ENCODE measurements around the gene KRT82.
"Not testable (repeated sequence)": the region's sequence is repeated elsewhere in the genome, so short reads cannot be mapped to it uniquely, and the experiment has no call there.

KRT82 gene

GRCh38 chr12:52346593-52346992 lies 59.5 kb downstream of the KRT82 start:
- no peak for DNase-seq (ENCODE audit: low read depth in 2 of 2, low spot score in 1 of 2)

- not testable (repeated sequence) for DNase-seq (ENCODE audit: low read depth in 2 of 2, low spot score in 1 of 2)
These were observed 61.1 kb downstream of the KRT82 start for GRCh38 chr12:52345041-52345440.

- no peak for DNase-seq (ENCODE audit: low read depth in 2 of 2, low spot score in 1 of 2)
These were observed 62.0 kb downstream of the KRT82 start for GRCh38 chr12:52344111-52344510.
